ENCODE data around the gene HBA1.
"Not testable (repeated sequence)": the region's sequence is repeated elsewhere in the genome, so short reads cannot be mapped to it uniquely, and the experiment has no call there.

Gene HBA1

GRCh38 chr16:176477-177382 lies at the start of gene HBA1:
TSS of gene HBA1 (plus strand) at chr16:176680. CDS start at chr16:176717, 37 bp downstream.
- not testable (repeated sequence) for DNase-seq (ENCODE audit: low spot score)

DNA sequence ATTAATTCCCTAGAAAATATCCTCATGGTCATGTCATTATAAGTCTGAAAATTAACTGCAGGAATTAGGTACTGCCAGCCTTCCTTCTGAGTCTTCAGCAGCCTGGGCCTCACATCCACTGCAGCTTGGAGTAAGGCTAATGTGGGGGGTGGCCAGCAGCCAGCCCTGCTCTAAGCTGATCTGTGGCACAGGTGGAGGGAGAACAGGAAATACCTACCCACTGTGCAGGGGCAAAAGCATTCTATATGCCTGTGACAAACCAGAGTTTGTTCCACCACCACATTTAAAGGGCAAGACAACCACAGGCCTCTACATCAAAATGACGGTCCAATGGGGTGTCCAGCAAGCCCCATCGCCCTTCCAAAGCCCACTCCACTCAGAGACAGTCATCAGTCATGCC lies 47.4 kb upstream of the HBA1 start:
- no peak for DNase-seq (ENCODE audit: low spot score)

DNA sequence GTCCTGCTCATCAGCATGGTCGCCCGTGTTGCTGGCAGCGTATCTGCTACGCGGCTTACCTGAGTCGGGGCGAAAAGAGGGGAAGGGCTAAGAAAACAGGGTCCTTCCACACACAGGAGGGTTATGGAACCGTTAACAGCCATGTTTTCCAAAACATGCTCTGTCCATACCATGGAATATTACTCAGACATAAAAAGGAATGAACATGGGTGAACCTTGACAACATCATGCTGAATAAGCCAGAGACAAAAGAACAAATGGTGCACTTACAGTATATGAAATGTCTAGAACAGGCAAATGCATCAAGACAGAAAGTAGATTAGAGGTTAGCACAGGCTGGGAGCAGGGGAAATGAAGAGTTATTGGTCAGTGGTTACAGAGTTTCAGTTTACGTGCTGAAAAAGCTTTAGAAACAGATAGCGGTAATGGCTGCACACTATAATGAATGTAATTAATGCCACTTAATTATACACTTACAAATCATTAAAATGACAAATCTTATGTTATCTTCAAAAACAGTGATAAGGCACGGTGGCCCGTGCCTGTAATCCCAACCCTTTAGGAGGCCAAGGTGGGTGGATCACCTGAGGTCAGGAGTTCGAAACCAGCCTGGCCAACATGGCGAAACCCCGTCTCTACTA lies 45.8 kb upstream of the HBA1 start:
- DNase-seq (ENCODE audit: low spot score): no peak

- no peak for DNase-seq (ENCODE audit: low spot score)
These were observed 44.4 kb upstream of the HBA1 start for GRCh38 chr16:132120-132519.

DNA sequence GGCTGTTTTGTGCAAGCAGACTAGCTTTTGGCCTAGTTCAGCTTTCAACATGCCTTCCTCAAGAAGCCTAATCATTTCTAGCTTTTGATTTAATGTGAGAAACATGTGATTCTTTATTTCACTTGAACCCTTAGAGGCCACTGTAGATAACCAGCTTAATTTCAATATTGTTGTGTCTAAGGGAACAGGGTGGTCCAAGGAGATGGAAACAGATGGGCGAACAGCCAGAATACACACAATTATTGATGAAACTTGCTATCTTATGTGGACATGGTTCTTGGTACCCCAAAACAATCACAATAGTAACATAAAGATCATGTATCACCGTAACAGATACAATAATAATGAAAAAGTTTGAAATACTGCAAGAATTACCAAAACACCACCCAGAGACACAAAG lies 42.8 kb upstream of the HBA1 start:
- DNase-seq (ENCODE audit: low spot score): no peak

GRCh38 chr16:138049-138417 lies 38.4 kb upstream of the HBA1 start:
- no peak for DNase-seq (ENCODE audit: low spot score)

DNA sequence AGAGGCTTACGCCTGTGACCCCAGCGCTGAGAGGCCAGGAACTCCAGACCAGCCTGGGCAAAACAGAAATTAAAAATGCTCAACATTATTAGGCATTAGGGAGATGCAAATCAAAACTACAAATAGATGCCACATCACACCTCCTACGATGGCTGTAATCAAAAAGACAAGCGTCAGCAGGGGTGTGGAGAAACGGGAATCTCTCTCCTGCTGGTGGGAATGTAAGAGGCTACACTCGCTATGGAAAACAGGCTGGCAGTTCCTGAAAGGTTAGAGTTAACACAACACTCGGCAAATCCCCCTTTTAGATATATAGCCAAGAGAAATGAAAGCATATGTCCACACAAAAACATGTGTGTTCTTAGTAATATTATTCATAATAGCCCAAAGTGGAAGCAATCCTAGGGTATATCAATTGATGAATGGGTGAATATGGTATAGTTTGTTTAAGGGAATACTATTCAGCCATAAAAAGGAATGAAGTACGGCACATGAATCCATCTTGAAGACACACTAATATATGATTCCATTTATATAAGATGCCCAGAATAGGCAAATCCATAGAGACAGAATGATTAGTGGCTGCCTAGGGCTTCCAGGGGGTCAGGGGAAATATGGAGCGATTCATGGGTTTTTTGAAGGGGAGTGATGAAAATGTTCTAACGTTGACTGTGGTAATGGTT lies 36.2 kb upstream of the HBA1 start:
- no peak for DNase-seq (ENCODE audit: low spot score)

DNA sequence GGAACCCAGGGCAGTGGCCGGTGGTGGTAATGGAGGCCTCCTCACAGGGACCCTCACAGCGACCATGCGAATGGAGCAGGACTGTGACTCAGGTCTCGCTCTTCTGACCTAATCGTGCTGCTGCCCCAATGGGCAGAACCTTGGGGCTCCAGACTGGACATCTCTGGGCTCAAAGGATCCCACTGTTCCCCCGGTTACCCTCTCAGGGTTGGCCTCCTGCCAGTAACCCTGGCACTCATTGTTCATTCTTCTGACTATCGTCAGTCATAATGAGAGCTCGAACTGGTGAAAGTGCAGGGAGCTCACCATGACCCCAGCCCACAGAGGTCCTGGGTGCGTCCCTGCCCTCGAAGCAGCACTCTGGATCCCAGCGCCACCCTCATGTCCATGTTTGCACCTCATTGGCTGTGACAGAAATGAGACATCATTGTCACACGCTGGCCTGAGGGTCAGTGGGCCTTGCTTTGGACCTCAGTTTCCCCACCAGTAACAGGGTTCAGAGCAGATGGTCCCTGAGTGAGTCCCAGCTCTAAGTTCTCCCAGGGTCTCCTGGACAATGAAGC lies 34.0 kb upstream of the HBA1 start:
- no peak for DNase-seq (ENCODE audit: low spot score)

GRCh38 chr16:143047-143446 lies 33.4 kb upstream of the HBA1 start:
- no peak for DNase-seq (ENCODE audit: low spot score)

DNA sequence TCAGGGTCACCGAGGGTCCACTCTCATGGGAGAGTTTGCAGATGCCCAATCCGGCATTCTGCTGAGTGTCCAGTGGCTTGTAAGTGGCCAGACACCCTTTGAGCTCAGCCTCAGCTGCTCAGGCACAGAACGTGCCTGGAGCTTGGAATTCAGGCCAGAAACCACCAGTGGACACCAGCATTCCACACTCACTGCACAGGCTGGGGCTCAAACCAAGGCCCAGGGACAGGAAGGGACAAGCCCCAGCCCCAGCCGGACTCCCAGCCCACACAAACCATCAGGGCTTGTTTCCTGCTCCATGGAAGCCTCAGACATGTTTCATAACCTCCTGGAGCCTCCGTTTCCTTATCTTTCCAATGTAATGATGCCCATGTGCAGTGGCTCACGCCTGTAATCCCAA lies 33.0 kb upstream of the HBA1 start:
- DNase-seq (ENCODE audit: low spot score): no peak

DNA sequence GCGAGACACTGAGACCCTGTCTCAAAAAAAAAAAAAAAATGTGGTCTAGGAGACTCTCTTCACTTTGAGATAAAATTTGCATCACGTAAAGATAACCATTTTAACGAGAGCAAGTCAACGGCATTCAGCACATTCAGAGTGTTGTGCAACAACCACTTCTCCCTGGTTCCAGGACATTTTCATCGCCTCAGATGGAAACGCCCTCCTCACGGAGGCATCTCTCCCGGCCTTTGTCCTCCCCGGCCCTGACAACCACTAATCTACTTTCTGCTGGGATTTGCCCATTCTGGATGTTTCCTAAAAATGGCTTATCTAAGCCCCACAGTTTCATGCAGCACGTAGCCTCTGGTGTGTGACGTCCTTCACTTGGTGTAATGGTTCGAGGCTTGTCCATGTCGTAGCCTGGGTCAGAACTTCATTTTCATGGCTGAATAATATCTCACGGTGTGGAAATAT lies 31.7 kb upstream of the HBA1 start:
- DNase-seq (ENCODE audit: low spot score): no peak

- no peak for DNase-seq (ENCODE audit: low spot score)
These were observed 29.8 kb upstream of the HBA1 start for GRCh38 chr16:146646-147045.

- no peak for DNase-seq (ENCODE audit: low spot score)
These were observed 27.3 kb upstream of the HBA1 start for GRCh38 chr16:149024-149660.

DNA sequence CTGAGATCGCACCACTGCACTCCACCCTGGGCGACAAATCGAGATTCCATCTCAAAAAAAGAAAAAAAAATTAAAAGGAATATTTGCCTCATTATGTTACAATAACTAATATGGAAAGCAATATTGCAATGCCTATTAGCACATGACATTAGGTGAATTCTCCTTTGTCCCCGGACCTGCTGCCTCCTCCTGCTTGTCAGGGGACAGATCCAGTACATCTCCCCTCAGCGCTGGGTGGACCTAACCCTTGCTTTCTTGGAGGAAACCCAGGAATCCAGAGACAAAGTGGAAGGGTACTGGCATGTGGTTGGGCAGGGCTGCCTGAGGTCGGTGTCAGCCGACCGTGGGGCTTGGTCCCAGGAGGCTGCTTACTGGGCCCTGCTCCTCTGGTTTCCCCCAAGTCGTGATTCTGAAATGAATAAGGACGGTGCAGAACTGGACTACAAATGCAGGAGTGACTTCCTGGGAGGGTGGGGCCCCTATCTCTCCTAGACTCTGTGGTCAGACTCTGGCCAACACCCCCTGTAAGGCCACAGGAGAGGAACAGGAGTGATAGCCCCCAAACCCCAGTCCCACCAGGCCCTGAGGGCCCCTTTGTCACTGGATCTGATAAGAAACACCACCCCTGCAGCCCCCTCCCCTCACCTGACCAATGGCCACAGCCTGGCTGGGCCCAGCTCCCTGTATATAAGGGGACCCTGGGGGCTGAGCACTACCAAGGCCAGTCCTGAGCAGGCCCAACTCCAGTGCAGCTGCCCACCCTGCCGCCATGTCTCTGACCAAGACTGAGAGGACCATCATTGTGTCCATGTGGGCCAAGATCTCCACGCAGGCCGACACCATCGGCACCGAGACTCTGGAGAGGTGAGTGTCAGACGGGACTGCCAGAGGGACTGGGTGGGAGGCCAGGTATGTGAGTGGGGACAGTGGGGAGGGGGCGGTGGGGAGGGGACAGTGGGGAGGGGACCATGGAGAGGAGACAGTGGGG lies 24.0 kb upstream of the HBA1 start, which contains the start of gene HBZ:
TSS of gene HBZ (plus strand) at position 504 of the 988 bp plus-strand sequence. CDS start at position 770, 266 bp downstream.
- no peak for DNase-seq (ENCODE audit: low spot score)

GRCh38 chr16:153129-153521 lies 23.4 kb upstream of the HBA1 start:
- not testable (repeated sequence) for DNase-seq (ENCODE audit: low spot score)

DNA sequence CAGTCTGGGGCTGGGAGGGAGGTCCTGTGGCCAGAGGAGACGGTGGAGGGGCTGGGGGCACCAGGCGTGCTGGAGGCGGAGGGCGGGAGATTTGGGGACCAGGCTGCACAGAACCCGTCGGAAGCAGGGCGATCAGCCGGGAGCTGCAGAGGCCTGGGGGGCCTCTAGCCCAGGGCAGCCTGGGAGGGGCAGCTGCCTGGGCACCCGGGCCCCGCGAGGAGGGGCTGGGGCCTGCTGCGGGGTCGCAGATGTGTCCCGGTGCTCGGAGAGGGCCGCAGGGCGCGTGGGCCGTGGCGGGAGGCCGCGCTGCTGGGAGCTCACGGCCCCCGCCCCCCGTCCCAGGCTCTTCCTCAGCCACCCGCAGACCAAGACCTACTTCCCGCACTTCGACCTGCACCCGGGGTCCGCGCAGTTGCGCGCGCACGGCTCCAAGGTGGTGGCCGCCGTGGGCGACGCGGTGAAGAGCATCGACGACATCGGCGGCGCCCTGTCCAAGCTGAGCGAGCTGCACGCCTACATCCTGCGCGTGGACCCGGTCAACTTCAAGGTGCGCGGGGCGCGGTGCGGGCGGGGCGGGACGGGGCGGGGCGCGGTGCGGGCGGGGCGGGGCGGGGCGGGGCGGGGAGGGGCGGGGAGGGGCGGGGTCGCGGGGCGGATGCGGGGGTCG lies 22.8 kb upstream of the HBA1 start:
- not testable (repeated sequence) for DNase-seq (ENCODE audit: low spot score)

DNA sequence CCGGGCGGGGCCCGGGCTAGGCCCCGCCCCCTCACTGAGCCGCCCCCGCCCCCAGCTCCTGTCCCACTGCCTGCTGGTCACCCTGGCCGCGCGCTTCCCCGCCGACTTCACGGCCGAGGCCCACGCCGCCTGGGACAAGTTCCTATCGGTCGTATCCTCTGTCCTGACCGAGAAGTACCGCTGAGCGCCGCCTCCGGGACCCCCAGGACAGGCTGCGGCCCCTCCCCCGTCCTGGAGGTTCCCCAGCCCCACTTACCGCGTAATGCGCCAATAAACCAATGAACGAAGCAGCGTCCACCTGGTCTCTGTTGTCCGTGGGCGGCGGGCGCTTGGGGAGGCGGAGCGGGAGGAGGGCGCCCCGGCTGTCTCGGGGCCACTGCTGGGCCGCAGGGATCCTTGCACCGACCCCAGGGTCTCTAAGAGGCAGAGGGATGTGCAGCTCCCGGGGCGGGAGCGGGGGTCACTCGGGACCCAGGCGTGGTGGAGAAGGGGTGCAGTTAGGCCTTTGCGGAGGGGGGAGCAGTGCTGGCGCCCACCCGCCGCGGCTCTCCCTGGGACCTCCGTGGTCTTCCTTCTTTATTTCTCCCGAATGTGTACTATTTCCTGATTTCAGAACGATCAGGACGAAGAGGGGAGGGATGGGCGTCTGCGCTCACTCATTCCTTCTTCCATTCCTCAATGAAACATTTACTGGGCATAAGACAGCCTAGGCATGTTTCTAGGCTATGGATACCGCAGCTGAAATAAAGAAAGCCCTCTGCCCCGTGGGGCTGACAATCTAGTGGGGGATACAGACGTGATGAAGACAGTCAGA lies 22.1 kb upstream of the HBA1 start:
- DNase-seq (ENCODE audit: low spot score): no peak

DNA sequence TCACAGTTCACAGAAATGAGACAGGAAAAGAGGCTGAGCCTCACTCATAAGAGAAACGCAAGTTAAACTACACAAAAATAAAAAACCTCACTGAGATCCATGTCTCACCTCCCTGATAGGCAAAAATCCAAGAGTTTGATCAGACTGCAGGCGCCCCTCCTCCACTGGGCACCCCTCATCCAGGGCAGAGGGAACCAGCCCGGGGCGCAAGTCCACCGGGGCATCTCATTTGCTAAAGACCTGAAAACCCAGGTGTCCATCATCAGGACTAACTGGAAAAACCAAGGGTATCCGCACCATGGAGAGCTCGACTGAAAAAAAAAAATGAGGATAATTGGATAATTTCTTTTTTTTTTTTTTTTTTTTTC lies 21.5 kb upstream of the HBA1 start:
- DNase-seq (ENCODE audit: low spot score): no peak

DNA sequence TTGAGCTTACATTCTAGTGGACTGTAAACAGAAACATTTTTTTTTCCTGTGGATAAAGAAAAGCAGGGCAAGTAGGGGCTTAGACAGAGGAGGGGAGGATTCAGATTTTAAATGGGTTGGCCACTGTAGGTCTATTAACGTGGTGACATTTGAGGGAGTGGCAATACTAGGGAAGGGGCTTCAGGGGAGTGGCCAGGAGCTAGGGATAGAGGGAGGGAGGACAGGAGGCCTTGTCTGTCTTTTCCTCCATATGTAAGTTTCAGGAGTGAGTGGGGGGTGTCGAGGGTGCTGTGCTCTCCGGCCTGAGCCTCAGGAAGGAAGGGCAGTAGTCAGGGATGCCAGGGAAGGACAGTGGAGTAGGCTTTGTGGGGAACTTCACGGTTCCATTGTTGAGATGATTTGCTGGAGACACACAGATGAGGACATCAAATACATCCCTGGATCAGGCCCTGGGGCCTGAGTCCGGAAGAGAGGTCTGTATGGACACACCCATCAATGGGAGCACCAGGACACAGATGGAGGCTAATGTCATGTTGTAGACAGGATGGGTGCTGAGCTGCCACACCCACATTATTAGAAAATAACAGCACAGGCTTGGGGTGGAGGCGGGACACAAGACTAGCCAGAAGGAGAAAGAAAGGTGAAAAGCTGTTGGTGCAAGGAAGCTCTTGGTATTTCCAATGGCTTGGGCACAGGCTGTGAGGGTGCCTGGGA lies 17.2 kb upstream of the HBA1 start:
- no peak for DNase-seq (ENCODE audit: low spot score)

Measured in cerebellar cortex (tissue), 1 donor.